Effector memory CD8-positive, alpha-beta T cell (primary cell): Measurements from ENCODE around the gene RRBP1.

Experiments
- ATAC-seq: fragments of 150-1000 bp; cut with Tn5 transposase; replicated peaks from 2 replicates; pipeline ENCODE4 v1.10.0; 2021; ENCODE audit warnings: mild to moderate bottlenecking, moderate library complexity
- DNase-seq, 3 experiments: peaks; one replicate each; pipeline ENCODE4 v3.0.0; 2021
- H3K27ac Mint-ChIP-seq, 2 donors: one replicate each; pipeline ENCODE4 v1.8.0; 2022; ENCODE audit warnings: mild to moderate bottlenecking in 2 of 2, mixed read lengths in 2 of 2, moderate library complexity in 2 of 2
- H3K27me3 Mint-ChIP-seq, 2 donors: one replicate each; pipeline ENCODE4 v1.8.0; 2022; ENCODE audit warnings: mixed read lengths in 2 of 2
- H3K36me3 Mint-ChIP-seq: one replicate; pipeline ENCODE4 v1.8.0; 2022; ENCODE audit warnings: mild to moderate bottlenecking, moderate library complexity, mixed read lengths; ENCODE audit not compliant: insufficient read depth
- H3K4me1 Mint-ChIP-seq, 2 donors: one replicate each; pipeline ENCODE4 v1.8.0; 2022; ENCODE audit warnings: low read depth in 2 of 2, mixed read lengths in 2 of 2
- H3K4me3 Mint-ChIP-seq, 2 donors: one replicate each; pipeline ENCODE4 v1.8.0; 2022; ENCODE audit warnings: mild to moderate bottlenecking in 2 of 2, mixed read lengths in 2 of 2, moderate library complexity in 2 of 2
- H3K9me3 Mint-ChIP-seq, 2 donors: one replicate each; pipeline ENCODE4 v1.8.0; 2022; ENCODE audit warnings: mixed read lengths in 2 of 2

RRBP1 gene

DNA sequence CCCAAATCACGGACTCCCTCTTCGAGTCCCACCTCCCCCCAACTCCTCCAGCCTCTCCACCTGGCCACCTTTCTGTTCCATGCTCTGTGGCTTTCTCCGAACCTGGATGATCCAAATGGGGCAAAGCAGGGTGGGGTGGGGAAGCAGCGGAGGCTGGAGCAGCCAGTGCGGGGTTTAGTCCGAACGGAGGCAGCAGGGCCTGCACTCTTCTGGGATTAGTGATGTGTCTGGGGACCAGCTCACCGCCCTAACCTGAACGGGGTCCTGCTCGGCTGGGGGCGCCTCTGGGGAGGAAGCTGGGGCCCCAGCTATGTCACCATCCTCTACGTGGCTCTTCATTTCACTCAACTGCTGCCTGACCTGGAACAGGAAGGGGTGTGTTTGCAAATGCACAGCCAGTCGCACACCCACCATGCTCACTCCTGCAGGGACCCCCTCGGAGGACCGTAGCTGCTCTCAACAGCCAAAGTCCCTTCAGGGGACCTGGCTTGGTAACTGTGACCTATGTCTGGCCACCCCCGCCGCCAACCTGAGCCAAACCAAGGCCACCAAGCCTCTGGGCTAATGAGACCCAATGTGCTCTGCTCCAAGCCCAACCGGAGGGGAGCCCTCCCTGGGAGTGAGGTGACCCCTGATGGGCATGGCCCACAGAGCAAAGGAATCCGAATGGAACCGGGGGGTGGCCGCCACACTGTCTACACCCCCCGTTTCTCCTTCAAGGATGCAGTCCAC, 65.4 kb downstream of the RRBP1 start:
- peaks cover 9 to 17% of the 10 kb centered on the region in 2 donors for H3K4me1 Mint-ChIP-seq
- H3K9me3 Mint-ChIP-seq: no peaks in the 10 kb centered on the region
- ATAC-seq: no peak
- DNase-seq: no peak
- peak overlapping the region in 1 of 2 donors; percentile 20 for H3K27ac Mint-ChIP-seq
- H3K36me3 Mint-ChIP-seq: peaks cover 42% of the 10 kb centered on the region
- H3K27me3 Mint-ChIP-seq: no peaks in the 10 kb centered on the region
- H3K4me3 Mint-ChIP-seq: no peak overlapping the region

DNA sequence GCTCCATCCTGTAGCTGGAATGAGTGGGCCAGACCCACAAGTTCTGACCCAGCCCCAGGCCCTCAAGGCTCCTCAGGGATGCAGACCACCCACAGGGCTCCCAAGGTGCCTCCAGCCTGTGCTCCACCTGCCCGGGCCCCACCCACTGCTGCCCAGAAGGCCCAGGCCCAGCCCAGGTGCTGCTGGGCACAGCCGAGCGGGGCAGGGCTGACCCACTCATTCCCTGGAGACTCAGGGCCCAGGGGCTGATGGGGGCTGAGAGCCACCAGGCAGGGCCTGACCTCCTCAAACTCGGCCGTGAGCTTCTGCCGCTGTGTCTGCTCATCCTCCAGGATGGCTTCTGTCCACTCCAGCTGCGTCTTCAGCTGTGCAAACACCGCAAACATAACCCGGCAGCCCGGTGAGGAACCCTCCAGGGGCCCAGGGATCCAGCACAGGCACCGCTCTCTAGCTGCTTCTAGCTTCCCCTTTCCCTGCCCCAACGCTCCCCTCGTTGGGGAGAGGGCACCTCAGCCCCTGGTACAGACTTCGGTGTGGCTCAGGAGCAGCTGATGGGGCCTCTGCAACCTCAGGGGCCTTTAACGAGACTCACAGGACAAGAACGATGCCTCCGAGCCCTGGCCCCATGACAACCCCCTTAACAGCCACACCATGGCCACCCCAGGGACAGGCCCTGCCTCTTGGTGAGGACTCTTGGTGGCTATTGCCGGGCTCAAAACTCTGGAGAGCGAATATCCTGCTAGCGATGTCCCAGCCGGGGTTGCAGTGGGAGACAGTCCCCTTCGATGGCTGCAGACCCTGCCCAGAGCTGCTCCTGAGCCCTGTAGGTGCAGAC, 66.2 kb downstream of the RRBP1 start:
- DNase-seq (no peak), ATAC-seq (no peak)
- no peaks in the 10 kb centered on the region for H3K27me3 Mint-ChIP-seq
- H3K4me1 Mint-ChIP-seq: peaks cover 9 to 21% of the 10 kb centered on the region in 2 donors
- peaks cover 42% of the 10 kb centered on the region for H3K36me3 Mint-ChIP-seq
- H3K27ac Mint-ChIP-seq: peak overlapping the region in 1 of 2 donors; percentile 32
- no peaks in the 10 kb centered on the region for H3K9me3 Mint-ChIP-seq
- H3K4me3 Mint-ChIP-seq: no peak overlapping the region

DNA sequence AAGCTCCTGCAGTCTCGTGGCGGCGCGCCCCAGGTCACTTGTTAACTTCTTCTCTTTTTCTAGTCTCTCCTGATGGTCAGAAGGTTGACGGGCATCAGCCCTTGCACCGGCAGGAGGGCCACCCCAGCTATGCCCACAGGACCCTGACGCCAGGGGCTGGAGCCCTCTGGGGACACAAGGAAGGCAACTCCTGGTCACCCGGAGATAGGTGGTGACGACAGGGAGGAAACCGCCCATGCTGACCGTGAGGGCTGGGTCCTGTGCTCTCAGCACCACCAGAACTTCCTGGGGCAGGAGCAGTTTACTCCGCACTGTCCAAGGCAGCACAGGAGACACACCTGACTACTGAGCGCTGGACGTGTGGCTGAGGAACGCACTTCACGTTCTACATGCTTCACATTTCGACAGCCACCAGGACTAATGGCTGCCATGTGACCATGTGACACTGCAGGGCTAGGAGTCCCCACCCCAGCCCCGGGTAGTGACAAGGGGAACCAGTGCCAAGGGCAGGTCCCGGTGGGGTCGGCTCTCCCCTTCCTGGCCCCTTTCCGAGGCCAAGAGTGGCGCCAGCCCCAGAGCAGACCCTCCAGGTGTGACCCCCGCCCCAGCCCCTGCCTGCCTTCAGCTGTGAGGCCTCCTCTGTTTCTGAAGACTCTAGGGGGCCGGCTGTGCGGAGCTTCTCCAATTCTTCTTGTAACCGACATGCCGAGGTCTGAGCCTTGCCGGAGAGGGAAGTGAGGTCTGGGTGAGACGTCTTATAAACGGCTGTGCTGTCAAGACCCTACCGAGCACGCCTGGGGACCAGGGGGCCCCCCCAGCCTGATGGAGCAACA, 67.0 kb downstream of the RRBP1 start:
- Mint-ChIP-seq H3K36me3 (peaks cover 46% of the 10 kb centered on the region), H3K9me3 (no peaks in the 10 kb centered on the region), H3K27me3 (no peaks in the 10 kb centered on the region), H3K27ac (peak overlapping the region in 1 of 2 donors; percentile 95), H3K4me1 (peaks cover 14 to 30% of the 10 kb centered on the region in 2 donors), H3K4me3 (peak overlapping the region in 1 of 2 donors; percentile 10)
- no peak for DNase-seq
- ATAC-seq: no peak

DNA sequence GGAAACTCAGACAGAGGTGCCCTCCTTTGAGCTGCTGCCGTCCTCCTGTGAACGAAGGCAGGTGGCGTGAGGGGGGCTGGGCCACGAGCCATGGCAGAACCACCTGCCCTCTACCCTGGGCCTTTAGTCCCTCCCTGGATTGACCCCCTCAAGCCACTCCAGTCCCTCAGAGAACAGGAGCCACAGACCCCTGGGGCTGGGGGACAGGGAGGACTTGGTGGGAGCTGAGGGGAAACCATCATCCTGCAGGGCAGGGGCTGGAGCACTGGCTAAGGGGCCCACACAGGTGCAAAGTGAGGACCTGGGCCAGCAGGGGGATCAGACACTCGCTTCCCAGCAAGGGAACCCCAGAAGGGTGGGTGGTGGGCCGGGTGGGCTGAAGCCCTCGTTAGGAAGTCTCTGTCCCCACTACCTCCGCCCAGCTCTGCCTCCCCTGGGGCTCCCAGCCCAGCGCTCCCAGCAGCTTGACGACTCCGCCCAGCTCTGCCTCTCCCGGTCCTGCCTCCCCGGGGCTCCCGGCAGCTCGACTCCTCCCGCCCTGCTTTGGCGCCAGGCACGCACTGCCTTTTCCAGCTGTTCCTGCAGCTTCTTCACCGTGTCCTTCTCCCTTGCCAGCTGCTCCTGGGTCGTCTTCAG, 67.7 kb downstream of the RRBP1 start:
- Mint-ChIP-seq H3K4me1 (peaks cover 20 to 36% of the 10 kb centered on the region in 2 donors), H3K9me3 (no peaks in the 10 kb centered on the region), H3K27ac (peak overlapping the region; percentile 92 to 95), H3K36me3 (peaks cover 45% of the 10 kb centered on the region), H3K27me3 (no peaks in the 10 kb centered on the region), H3K4me3 (peak overlapping the region in 1 of 2 donors; percentile 10)
- ATAC-seq (no peak), DNase-seq (no peak)

DNA sequence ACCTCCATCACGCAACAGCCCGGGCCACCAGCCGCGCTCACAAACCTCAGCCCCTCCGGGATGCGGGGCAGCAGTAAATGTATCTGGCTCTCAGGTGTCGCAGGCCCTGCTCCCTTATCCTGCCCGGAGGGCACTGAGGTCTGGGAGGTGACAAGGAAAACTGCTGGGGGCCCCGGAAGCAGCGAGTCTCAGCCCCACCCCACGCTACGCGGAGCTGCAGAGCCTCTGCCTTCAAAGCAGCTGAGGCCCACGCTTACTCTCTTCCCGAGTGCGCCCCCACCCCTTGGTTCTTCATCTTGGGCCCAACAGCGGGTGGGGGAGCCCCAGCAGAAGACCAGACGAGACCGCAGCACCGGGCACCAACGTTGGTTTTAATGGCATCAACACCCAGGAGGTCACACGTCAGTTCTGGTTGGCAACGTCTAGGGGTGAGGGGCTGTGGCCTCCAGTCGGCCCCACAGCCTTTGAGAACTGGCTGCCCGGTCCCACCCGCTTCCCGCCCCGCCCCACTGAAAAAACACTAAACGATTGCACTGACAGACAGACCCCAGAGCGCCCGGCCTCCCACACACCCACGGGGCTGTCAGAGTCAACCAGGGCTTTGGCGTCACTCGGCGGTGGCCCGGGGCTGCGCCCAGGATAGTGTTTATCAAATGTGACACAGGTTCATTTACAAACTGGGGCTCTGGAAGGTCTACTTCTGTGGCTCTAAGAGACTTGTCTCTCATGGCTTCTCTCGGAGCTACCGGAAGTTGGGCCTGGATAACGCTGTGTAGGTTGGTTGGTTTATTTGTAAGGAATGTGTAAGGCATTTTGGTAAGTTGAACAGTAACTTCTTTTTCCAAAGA, 68.5 kb downstream of the RRBP1 start:
- Mint-ChIP-seq H3K27ac (peak overlapping the region; percentile 92 to 95), H3K4me1 (peaks cover 24 to 39% of the 10 kb centered on the region in 2 donors), H3K36me3 (peaks cover 38% of the 10 kb centered on the region), H3K27me3 (no peaks in the 10 kb centered on the region), H3K4me3 (no peak overlapping the region), H3K9me3 (no peaks in the 10 kb centered on the region)
- ATAC-seq (no peak), DNase-seq (no peak)

DNA sequence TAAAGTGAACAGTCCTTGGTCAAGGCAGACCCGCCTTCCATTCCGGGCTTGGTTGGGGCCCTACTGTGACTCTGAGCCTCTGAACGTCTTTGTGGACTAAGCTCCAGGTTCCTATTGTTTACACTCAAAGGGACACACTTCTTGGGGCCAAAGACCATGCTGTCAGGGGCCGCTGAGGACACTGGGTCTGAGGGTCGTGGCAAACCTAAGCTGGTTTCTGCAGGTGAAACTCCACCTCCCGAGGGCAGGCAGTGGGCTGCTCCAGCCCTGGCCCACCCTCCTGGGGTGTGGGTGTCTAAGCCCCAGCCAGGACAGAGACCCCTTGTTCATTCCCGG, 69.1 kb downstream of the RRBP1 start:
- H3K4me3 Mint-ChIP-seq: no peak overlapping the region
- H3K27me3 Mint-ChIP-seq: no peaks in the 10 kb centered on the region
- no peak for DNase-seq
- H3K36me3 Mint-ChIP-seq: peaks cover 36% of the 10 kb centered on the region
- H3K9me3 Mint-ChIP-seq: no peaks in the 10 kb centered on the region
- peaks cover 24 to 39% of the 10 kb centered on the region in 2 donors for H3K4me1 Mint-ChIP-seq
- H3K27ac Mint-ChIP-seq: peak overlapping the region; percentile 92 to 95
- ATAC-seq: no peak

DNA sequence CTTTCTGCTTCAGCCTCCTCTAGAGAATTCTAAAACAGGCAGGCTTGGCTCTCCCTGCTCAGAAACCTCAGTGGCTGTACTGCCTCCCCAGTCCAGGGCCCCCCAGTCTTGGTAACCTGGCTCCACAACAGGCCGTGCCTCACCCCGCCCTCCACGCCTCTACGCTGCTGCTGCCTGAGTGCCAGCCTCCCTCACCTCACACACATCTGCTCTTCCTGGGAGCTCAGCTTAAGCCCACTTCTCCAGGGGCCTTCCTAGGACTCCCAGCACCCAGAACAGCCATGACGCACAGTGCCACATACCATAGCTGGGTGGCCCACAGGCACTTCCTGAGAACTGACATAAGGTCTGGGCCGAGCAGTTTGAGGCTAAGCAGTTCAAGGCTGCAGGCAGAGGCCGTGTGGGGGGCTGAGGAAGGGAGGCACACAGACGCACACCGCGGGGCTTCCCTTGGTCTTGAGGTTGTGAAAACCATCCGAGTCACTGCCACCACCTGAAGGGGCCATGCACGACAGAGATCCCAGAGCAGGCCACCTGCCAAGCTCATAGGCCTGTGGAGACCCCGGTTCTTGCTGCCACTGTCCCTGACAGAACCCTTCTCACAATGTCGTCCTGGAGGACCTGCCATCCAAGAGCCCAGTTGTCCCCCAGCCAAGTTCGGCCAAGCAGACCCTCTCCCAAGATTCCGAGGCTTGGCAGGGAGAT, 69.6 kb downstream of the RRBP1 start:
- Mint-ChIP-seq H3K4me1 (peaks cover 24 to 39% of the 10 kb centered on the region in 2 donors), H3K4me3 (peak overlapping the region; percentile 67 to 70), H3K27ac (peak overlapping the region; percentile 92 to 95), H3K27me3 (no peaks in the 10 kb centered on the region), H3K9me3 (no peaks in the 10 kb centered on the region), H3K36me3 (peaks cover 34% of the 10 kb centered on the region)
- ATAC-seq (peak; percentile 82), DNase-seq (peak; percentile 54 to 70 (median 69))

DNA sequence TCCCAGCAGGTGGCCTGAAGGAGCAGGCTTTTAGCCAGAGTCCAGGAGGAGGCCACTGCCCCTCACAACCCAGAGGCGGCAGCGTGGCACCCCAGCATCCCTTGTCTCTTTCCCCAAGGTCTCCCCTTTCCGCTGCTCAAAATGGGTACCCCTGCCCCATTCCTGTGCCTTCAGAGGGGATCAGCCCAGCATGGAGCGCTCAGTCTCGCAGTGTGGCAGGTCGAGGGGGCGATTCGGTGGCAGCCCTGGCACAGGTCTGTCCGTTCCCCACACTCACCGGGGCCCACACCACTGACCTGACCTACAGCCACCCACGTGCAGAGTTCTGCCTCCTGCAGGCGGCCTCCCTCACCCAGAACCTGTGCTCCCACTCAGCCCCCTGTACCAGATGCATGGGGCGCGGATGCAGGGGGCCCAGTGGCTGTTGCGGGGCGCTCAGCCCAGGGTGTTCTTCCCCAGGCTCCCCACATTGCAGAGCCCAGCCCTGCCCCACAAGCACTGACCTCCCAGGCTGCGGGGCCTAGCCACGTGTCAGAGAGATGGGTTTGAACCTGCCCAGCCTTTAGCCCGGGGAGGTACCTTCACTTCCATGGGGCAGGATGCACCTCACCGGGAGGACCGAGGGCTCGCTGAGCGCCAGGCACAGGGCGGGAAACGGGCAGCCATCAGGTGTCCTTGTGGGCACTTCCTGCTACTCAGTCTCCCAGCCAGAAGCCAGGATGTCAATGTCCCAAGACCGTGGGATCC, 70.3 kb downstream of the RRBP1 start:
- H3K27ac Mint-ChIP-seq: peak overlapping the region; percentile 92 to 95
- DNase-seq: no peak
- H3K36me3 Mint-ChIP-seq: peaks cover 30% of the 10 kb centered on the region
- no peaks in the 10 kb centered on the region for H3K9me3 Mint-ChIP-seq
- ATAC-seq: no peak
- H3K4me3 Mint-ChIP-seq: peak overlapping the region; percentile 67 to 70
- H3K27me3 Mint-ChIP-seq: no peaks in the 10 kb centered on the region
- H3K4me1 Mint-ChIP-seq: peaks cover 24 to 39% of the 10 kb centered on the region in 2 donors

DNA sequence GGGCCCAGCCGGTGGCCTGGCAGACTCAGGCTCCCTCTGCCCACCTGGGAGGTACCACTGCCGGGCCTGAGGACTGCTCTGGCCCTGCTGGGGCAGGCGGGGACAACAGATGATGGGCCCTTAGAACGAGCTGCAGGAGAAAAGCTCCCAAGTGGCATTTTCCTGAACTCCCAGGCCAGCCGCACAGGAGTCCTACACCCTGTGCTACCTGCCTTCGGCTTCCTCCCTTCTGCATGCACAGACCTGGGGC, 70.8 kb downstream of the RRBP1 start:
- ATAC-seq: no peak
- no peak for DNase-seq
- H3K27ac Mint-ChIP-seq: peak overlapping the region; percentile 88 to 95
- no peaks in the 10 kb centered on the region for H3K27me3 Mint-ChIP-seq
- H3K36me3 Mint-ChIP-seq: peaks cover 30% of the 10 kb centered on the region
- H3K4me3 Mint-ChIP-seq: peak overlapping the region; percentile 67 to 79
- no peaks in the 10 kb centered on the region for H3K9me3 Mint-ChIP-seq
- peaks cover 24 to 39% of the 10 kb centered on the region in 2 donors for H3K4me1 Mint-ChIP-seq

DNA sequence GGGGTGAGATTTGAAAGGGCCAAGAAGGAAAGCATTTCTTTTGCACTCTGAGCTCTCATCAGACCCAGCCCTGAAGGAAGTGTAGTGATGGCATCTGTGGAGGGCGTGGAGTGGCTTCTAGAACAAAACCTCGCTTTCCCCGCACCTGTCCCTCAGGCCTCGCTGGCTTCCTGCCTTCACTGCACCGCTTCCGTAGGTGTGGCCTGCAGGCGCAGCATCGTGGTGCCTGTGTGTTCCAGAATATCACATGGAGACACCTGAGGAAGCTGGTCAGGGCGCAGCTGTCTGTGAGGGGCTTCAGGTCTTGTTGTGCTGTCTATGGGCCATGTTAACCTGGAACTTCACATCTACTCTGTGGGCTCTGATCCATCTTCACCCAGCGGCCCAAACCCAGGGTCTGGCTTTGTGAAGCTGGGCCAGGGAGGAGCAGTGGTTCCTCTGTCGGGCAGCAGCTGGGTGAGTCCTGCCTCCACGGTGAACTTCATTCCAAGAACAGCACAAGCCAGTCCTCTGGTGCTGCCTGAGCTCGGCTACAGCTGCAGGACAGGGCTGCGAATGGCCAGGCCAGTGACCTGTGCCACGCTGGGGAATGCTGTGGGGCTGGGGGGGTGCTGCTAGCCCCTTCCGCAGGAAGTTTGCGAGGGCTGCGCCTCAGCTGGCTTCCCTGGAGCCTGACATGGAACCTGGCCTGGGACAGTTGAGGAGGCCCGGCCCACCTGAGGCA, 71.3 kb downstream of the RRBP1 start:
- Mint-ChIP-seq H3K36me3 (peaks cover 27% of the 10 kb centered on the region), H3K27ac (peak overlapping the region; percentile 88 to 95), H3K4me3 (peak overlapping the region; percentile 55 to 79), H3K27me3 (no peaks in the 10 kb centered on the region), H3K9me3 (no peaks in the 10 kb centered on the region), H3K4me1 (peaks cover 24 to 39% of the 10 kb centered on the region in 2 donors)
- ATAC-seq (peak; percentile 63), DNase-seq (peak; percentile 48 to 57 (median 54))

DNA sequence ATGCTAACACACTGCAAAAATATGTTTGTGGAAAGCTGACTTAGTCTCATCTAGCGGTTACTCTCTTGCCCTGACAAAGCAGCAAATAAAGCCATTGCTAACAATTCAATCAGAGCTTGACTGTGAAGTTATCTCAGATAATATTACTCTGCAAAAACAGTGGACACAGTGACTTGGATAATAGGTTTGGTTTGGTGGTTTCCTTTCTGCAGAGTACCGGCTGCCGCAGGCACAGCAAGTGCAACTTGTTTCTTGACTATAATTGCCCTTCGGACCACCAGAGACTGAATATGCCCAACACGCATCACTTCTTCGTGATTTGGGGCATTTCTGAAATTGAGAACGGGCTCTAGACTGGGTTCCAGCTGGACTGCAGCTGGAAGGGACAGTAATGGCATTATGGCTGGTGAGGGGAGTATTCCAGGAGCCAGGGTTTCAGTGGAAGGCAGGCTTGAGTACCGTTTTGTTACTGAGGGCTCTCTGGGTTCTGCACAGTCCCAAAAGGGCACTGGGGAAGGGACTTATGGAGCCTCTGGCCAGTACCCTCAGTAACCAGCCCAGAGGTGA, 72.1 kb downstream of the RRBP1 start:
- Mint-ChIP-seq H3K36me3 (peaks cover 26% of the 10 kb centered on the region), H3K4me3 (peak overlapping the region; percentile 55 to 79), H3K9me3 (no peaks in the 10 kb centered on the region), H3K4me1 (peaks cover 24 to 39% of the 10 kb centered on the region in 2 donors), H3K27ac (peak overlapping the region; percentile 88 to 95), H3K27me3 (no peaks in the 10 kb centered on the region)
- no peak for ATAC-seq
- DNase-seq: no peak
